SW480 (cell line): ENCODE measurements around the gene SCG3.

Source experiments
- DNase-seq: peaks from one replicate; pipeline ENCODE4 v3.0.0-alpha.2; 2016; ENCODE audit warnings: low spot score

Gene SCG3

GRCh38 chr15:51758645-51759044 is 77.3 kb downstream of the SCG3 start:
- no peak for DNase-seq

- DNase-seq, result no peak
These were observed 78.3 kb downstream of the SCG3 start for GRCh38 chr15:51759557-51760070.

GRCh38 chr15:51760805-51761204 is 79.5 kb downstream of the SCG3 start:
- no peak for DNase-seq

GRCh38 chr15:51765751-51766150 is 84.4 kb downstream of the SCG3 start:
- no peak for DNase-seq

GRCh38 chr15:51766341-51766740 is 85.0 kb downstream of the SCG3 start:
- no peak for DNase-seq

- DNase-seq, result no peak
These were observed 86.7 kb downstream of the SCG3 start for GRCh38 chr15:51768018-51768417.
